GM20000 (cell line): ENCODE measurements around the gene CHRNG.

ENCODE experiments used
- DNase-seq: peaks from one replicate; pipeline ENCODE4 v3.0.0; 2012; ENCODE audit warnings: low spot score
- TF ChIP-seq, protein P1 (sequence below): IDR thresholded peaks from 2 replicates; pipeline ENCODE4 v1.5.1; 2012; ENCODE audit warnings: mild to moderate bottlenecking, control low read depth; ENCODE audit errors: extremely low read depth, missing control alignments

CHRNG gene

DNA sequence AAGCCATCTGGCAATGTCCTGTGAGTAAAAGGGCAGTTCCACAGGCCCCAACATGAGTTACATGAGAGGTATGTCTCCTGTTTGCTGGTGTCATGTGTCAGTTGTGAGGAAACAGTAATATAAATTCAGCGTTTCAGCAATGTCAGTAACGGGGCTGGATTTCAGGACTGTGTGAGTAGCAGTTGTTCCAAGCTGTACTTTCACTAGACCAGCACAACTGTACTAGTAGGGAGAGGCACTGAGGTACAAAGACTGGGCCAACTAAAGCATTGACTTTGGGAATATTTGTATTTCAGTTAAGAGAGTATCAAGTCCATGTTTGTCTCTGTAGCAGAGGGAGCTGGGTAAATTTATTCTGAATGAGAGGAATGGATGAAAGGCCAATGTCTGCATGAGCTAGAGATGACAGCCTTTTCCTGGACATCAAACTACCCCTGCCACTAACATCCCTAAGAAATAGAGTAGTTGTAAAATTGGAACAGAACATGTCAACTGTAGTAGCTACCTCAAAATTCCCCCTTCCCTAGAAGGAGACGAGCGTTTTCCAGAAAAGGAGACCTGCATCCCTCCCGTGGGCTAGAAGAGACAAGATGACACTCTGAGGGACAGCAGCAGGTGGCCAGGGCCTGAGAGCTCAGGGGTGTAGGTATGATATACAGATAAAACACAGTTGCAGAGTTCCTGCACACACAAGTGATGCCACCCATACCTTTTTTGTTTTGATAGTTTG, 35.3 kb downstream of the CHRNG start:
- DNase-seq = no peak
- TF ChIP-seq, protein P1, sequence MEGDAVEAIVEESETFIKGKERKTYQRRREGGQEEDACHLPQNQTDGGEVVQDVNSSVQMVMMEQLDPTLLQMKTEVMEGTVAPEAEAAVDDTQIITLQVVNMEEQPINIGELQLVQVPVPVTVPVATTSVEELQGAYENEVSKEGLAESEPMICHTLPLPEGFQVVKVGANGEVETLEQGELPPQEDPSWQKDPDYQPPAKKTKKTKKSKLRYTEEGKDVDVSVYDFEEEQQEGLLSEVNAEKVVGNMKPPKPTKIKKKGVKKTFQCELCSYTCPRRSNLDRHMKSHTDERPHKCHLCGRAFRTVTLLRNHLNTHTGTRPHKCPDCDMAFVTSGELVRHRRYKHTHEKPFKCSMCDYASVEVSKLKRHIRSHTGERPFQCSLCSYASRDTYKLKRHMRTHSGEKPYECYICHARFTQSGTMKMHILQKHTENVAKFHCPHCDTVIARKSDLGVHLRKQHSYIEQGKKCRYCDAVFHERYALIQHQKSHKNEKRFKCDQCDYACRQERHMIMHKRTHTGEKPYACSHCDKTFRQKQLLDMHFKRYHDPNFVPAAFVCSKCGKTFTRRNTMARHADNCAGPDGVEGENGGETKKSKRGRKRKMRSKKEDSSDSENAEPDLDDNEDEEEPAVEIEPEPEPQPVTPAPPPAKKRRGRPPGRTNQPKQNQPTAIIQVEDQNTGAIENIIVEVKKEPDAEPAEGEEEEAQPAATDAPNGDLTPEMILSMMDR = no peak

DNA sequence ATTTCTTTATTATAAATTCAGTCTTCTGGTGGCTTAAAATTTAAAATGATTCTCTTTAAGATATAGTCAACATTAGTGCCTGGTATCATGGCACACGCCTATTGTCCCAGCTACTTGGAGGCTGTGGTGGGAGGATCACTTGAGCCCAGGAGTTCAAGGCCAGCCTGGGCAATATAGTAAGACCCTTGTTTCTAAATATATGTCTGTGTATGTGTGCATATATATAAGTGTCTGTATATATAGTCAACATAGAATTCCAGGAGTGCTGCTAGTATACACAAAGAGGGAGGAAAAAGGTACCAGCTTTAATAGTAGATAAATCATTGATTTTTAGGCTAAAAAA, 35.9 kb downstream of the CHRNG start:
- TF ChIP-seq, protein P1 = no peak
- no peak for DNase-seq

- DNase-seq = no peak
- TF ChIP-seq, protein P1 = no peak
Observed at GRCh38 chr2:232576995-232577394, 37.5 kb downstream of the CHRNG start.

DNA sequence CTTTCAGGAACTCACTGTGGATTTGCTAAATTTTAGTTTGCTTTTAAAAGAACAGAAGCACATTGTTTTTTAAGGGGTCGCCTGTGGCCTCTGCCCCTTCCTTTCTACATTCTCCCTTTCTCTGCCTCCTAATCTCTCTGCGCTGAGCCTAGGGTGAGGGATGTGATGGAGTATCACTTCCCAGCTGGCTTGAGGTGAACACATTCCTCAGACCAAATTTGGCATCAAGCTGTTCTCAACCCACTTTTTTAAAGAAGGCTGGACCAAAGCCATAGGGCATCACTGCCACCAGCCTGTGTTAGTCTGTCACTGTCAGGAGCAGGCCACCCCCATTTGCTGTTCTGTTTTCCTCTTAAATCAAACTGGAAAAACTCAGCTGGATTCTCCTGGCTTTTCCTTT, 38.3 kb downstream of the CHRNG start:
- no peak for DNase-seq
- TF ChIP-seq, protein P1 = no peak

DNA sequence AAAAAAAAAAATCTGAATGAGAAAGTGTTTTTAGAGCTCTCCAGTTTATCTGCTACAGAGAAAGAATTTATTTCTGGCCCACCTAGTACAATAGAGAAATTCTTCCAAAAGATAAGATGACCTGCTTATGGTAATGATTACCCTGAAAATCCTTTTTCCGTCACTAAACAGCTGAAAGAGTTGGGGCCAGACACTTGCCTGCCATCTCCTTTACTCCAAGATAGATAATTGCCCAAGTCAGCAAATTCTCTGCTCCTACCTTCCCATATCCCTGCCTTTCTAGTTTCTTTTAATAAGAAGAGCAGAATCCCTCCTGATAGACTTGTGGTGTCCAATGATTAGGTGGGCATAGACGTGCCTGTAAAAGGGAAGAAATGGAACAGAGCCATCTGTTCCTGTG, 39.1 kb downstream of the CHRNG start:
- no peak for DNase-seq
- TF ChIP-seq, protein P1 = no peak

DNA sequence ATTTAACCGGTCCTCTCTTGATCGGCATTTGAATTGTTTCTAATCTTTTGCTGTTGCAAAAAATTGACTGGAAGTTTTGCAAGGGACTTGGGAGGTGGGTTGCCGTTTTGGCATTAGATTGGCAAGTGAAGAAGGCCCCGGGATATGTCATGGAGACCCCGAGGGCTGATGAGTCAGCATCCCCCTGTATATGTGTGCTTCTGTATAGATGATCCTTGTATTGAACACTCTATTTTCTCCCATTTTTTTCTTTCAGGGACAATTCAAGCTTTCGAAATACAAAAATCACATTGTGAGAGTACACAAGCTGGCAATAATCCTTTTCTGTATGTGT, 41.1 kb downstream of the CHRNG start:
- TF ChIP-seq, protein P1 = no peak
- no peak for DNase-seq

GRCh38 chr2:232581725-232582124, 42.2 kb downstream of the CHRNG start:
- TF ChIP-seq, protein P1 = no peak
- no peak for DNase-seq

- TF ChIP-seq, protein P1 = no peak
- no peak for DNase-seq
Observed at GRCh38 chr2:232584238-232584637, 44.7 kb downstream of the CHRNG start.
